Right atrium auricular region (tissue), 2 donors: ENCODE data around the gene TIAM1. TPM values are rescaled to one million over a fixed set of nuclear protein-coding genes. Genes with fewer than 3 reads are reported as not detected.

ENCODE experiments used
- DNase-seq: peaks from one replicate; pipeline ENCODE4 v3.0.0-alpha.2; 2019; ENCODE audit warnings: low spot score
- H3K27ac ChIP-seq, 2 donors: fragments of 200-600 bp; sonication (generic); 1 replicate in 1 of 2; 2 replicates in 1 of 2; pipeline ENCODE4 v1.5.1; 2016 to 2019
- H3K27me3 ChIP-seq, 2 donors: fragments of 200-600 bp; sonication (generic); one replicate each; pipeline versions ENCODE4 v1.5.1 to v1.6.0; 2017 to 2019
- H3K36me3 ChIP-seq: fragments of 200-600 bp; sonication (generic); one replicate; pipeline ENCODE4 v1.5.1; 2016
- H3K4me1 ChIP-seq, 2 donors: fragments of 200-600 bp; sonication (generic); one replicate each; pipeline versions ENCODE4 v1.5.1 to v1.6.0; 2017 to 2019
- H3K4me3 ChIP-seq, 2 donors: fragments of 200-600 bp; sonication (generic); 1 replicate in 1 of 2; 2 replicates in 1 of 2; pipeline ENCODE4 v1.5.1; 2017 to 2019; ENCODE audit warnings: mild to moderate bottlenecking in 1 of 2, moderate library complexity in 1 of 2
- H3K9me3 ChIP-seq, 2 donors: fragments of 200-600 bp; sonication (generic); one replicate each; pipeline ENCODE4 v1.5.1; 2019
- total RNA-seq, 2 donors: library from RNA; depleted of rRNA; stranded (reverse); fragments of >200 nt; gene quantifications; one replicate each; pipeline ENCODE4 v1.1.0, GENCODE V29; 2016
- TF ChIP-seq, protein P1 (sequence below), 2 donors: fragments of 200-600 bp; sonication (generic); IDR thresholded peaks; one replicate each; pipeline ENCODE4 v1.5.1; 2019; ENCODE audit warnings: antibody characterized with exemption in 2 of 2

Gene TIAM1
- total RNA-seq, 2 donors from 2014 or later = 2.5 to 4.1 TPM

DNA sequence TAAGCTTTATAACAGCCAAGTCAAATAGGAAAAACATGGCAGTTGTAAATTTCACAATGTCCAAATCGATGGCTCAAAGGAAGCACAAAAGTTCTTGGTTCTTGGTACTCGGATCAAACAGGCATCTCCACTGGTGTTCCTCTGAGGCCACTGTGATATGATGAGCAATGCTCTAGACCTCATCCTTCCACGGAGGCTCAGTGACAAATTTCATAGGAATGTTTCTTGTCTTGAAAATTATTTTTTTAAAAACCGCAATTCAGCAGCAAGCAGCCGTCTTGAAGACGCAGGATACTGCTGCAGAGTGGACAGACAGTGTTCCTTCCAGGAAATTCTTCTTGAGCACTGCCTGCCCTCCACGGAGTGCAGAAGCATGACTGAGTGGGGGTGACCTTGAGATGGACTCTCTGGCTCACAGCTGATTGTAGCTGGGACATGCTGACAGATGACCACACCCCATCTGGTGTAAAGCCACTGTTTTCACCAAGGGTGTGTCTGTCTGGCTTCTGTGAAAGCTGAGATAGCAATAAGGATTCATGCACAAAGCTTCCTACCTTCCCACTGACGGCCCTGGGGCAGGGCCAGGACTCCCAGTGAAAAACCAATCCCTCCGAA lies 61.9 kb downstream of the TIAM1 start:
- Histone ChIP-seq H3K4me1 (peaks cover 0 to 13% of the 10 kb centered on the region in 2 donors), H3K9me3 (no peaks in the 10 kb centered on the region), H3K4me3 (no peak overlapping the region), H3K27ac (no peak overlapping the region), H3K27me3 (no peaks in the 10 kb centered on the region), H3K36me3 (no peaks in the 10 kb centered on the region)
- DNase-seq = peak; percentile 71
- TF ChIP-seq, protein P1, sequence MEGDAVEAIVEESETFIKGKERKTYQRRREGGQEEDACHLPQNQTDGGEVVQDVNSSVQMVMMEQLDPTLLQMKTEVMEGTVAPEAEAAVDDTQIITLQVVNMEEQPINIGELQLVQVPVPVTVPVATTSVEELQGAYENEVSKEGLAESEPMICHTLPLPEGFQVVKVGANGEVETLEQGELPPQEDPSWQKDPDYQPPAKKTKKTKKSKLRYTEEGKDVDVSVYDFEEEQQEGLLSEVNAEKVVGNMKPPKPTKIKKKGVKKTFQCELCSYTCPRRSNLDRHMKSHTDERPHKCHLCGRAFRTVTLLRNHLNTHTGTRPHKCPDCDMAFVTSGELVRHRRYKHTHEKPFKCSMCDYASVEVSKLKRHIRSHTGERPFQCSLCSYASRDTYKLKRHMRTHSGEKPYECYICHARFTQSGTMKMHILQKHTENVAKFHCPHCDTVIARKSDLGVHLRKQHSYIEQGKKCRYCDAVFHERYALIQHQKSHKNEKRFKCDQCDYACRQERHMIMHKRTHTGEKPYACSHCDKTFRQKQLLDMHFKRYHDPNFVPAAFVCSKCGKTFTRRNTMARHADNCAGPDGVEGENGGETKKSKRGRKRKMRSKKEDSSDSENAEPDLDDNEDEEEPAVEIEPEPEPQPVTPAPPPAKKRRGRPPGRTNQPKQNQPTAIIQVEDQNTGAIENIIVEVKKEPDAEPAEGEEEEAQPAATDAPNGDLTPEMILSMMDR (IDR thresholded peaks at IDR 0.05) = no peak

DNA sequence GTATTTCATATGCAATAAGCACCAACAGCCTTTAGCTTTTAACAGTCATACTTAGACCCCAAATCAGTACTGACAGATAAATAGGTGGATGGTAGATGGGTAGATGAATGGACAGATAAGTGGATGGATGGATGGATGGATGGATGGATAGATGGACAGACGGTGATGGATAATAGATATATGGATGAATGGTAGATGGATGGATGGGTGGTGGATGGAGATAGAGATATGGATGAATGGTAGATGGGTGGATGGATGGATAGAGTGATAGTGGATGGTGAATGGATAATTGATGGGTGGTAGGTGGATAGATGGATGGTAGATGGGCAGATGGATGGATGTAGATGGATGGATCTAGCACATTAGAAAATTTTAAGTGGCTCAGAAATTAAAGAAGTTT lies 62.5 kb downstream of the TIAM1 start:
- Histone ChIP-seq H3K4me3 (no peak overlapping the region), H3K36me3 (no peaks in the 10 kb centered on the region), H3K4me1 (peaks cover 0 to 13% of the 10 kb centered on the region in 2 donors), H3K9me3 (no peaks in the 10 kb centered on the region), H3K27me3 (no peaks in the 10 kb centered on the region), H3K27ac (no peak overlapping the region)
- TF ChIP-seq, protein P1 (IDR thresholded peaks at IDR 0.05) = no peak
- DNase-seq = no peak

DNA sequence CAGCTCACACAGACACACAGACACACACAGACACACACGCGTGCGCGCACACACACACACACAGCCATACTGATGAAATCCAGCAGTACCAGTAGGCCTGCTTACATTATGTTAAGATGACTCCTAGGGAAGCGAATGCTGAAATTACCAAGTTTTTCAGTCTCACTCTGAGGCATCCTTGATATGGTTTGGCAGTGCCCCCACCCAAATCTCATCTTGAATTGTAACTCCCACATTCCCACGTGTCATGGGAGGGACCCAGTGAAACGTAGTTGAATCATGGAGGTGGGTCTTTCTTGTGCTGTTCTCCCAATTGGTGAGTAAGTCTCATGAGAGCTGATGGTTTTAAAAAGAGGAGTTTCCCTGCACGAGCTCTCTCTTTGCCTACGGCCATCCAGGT lies 64.1 kb downstream of the TIAM1 start:
- DNase-seq = no peak
- Histone ChIP-seq H3K27ac (no peak overlapping the region), H3K9me3 (no peaks in the 10 kb centered on the region), H3K4me1 (peaks cover 0 to 13% of the 10 kb centered on the region in 2 donors), H3K27me3 (no peaks in the 10 kb centered on the region), H3K4me3 (no peak overlapping the region), H3K36me3 (no peaks in the 10 kb centered on the region)
- TF ChIP-seq, protein P1 (IDR thresholded peaks at IDR 0.05) = no peak

DNA sequence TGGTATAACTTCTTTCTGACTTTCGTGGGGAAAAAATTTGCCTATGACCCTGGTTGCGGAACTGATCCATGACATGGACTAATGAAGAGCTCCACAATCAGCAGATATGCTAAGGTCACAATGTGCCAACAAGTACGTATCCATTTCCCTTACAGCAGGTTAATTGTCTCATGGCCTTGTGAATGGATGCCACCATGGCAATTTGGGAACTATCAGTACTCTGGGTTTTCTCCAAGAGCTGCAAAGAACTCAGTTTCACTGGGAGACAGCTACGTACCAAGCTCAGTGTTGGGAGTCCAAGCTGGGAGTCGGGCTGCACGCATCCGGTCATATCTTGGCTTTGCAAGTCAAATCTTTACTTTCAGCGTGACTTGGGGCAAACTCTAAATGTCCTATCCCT lies 64.8 kb downstream of the TIAM1 start:
- no peak overlapping the region for H3K4me3 ChIP-seq
- TF ChIP-seq, protein P1 (IDR thresholded peaks at IDR 0.05) = no peak
- no peak for DNase-seq
- no peak overlapping the region for H3K27ac ChIP-seq
- peaks cover 0 to 13% of the 10 kb centered on the region in 2 donors for H3K4me1 ChIP-seq
- no peaks in the 10 kb centered on the region for H3K27me3 ChIP-seq
- no peaks in the 10 kb centered on the region for H3K36me3 ChIP-seq
- H3K9me3 ChIP-seq = no peaks in the 10 kb centered on the region

DNA sequence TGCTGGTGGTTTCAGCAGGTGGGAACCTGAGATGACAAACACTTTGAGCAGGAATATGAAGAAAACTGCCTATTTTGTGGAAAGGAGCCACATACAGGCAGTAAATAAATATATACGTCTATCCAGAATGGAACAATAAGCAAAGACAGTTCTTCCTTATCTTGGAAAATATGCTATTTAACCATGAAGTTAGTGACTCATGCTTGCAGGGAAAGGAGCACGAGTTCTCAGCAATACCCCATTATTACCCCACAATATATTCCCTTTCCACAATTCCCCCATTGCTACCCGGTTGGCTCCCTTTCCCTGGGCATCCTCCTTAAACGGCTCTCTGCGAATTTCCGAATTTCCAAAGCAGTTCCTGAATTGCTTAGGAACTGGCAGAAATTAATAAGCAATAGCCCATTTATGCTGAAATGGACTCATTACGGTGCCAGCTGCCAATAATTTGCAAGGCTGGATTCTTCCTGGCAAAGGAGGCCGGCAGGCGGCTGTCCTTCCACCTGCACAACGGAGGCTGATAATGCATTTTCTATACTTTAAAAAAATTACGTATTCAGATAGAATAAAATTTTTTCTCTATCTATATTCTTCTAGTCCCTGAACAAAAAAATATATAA lies 65.4 kb downstream of the TIAM1 start:
- H3K27me3 ChIP-seq = no peaks in the 10 kb centered on the region
- no peaks in the 10 kb centered on the region for H3K36me3 ChIP-seq
- no peak overlapping the region for H3K4me3 ChIP-seq
- DNase-seq = no peak
- TF ChIP-seq, protein P1 (IDR thresholded peaks at IDR 0.05) = no peak
- H3K27ac ChIP-seq = no peak overlapping the region
- peaks cover 0 to 13% of the 10 kb centered on the region in 2 donors for H3K4me1 ChIP-seq
- no peaks in the 10 kb centered on the region for H3K9me3 ChIP-seq
